Esophagus muscularis mucosa (tissue), 4 donors: ENCODE measurements around the gene ZNF564.

Source experiments
- CTCF ChIP-seq, 3 experiments: fragments of 200-600 bp in 2 of 3; fragments of 450-650 bp in 1 of 3; sonication (generic) in 2 of 3; IDR thresholded peaks; one replicate each; pipeline ENCODE4 v1.5.1; 2017 to 2019; ENCODE audit warnings: antibody characterized with exemption in 3 of 3, mild to moderate bottlenecking in 2 of 3, moderate library complexity in 1 of 3
- EP300 ChIP-seq: sonication (generic); formaldehyde crosslinking; IDR thresholded peaks from one replicate; pipeline ENCODE4 v1.6.1; 2017; ENCODE audit warnings: antibody characterized with exemption
- POLR2A ChIP-seq: fragments of 450-650 bp; IDR thresholded peaks from one replicate; pipeline ENCODE4 v1.6.1; 2017; ENCODE audit warnings: antibody characterized with exemption, moderate library complexity, mild to moderate bottlenecking, low read depth
- POLR2AphosphoS5 ChIP-seq, 2 donors: sonication (generic); formaldehyde crosslinking; IDR thresholded peaks; one replicate each; pipeline ENCODE4 v1.6.1; 2017; ENCODE audit warnings: antibody characterized with exemption in 2 of 2

GRCh38 chr19:12481781-12482508, 69.3 kb downstream of the ZNF564 start:
- no peak for TF ChIP-seq CTCF (IDR thresholded peaks at IDR 0.05)
- no peak for TF ChIP-seq POLR2AphosphoS5 (IDR thresholded peaks at IDR 0.05)
- no peak for TF ChIP-seq EP300
- no peak for TF ChIP-seq POLR2A
